A673 (cell line): Measurements from ENCODE around the gene B4GALT5. TPM values are rescaled to one million over a fixed set of nuclear protein-coding genes. Genes with fewer than 3 reads are reported as not detected.

Experiments used
- BruUV-seq: library from RNA; stranded (reverse); fragments of 400-500 nt; replicated peaks from 2 replicates; lab custom pipeline; 2021; lab: Mats Ljungman, UMichigan
- CTCF ChIA-PET: fragments of 300-600 bp; sonication (Branson Sonifier 250); formaldehyde crosslinking; loops from one replicate; lab custom pipeline; 2022; ENCODE audit warnings: antibody characterized with exemption; lab: Charles Lee
- POLR2A ChIA-PET: fragments of 300-600 bp; sonication (Branson Sonifier 250); formaldehyde crosslinking; loops from one replicate; lab custom pipeline; 2022; ENCODE audit warnings: antibody characterized with exemption; ENCODE audit not compliant: low non-redundant PET; lab: Charles Lee
- DNase-seq: peaks from one replicate; pipeline ENCODE4 v3.0.0-alpha.2; 2015; ENCODE audit warnings: low spot score
- H3K27ac ChIP-seq: fragments of 200-600 bp; sonication (generic); 2 replicates; pipeline ENCODE4 v1.5.1; 2016; ENCODE audit warnings: mixed run types, low read depth, mild to moderate bottlenecking, mixed read lengths, antibody characterized with exemption, low read length; ENCODE audit not compliant: poor library complexity, severe bottlenecking
- H3K27me3 ChIP-seq: fragments of 200-600 bp; sonication (generic); replicated peaks from 2 replicates; pipeline ENCODE4 v1.6.1; 2017; ENCODE audit warnings: mixed run types, low read depth, mild to moderate bottlenecking, mixed read lengths, antibody characterized with exemption, low read length; ENCODE audit not compliant: insufficient read depth, poor library complexity
- H3K36me3 ChIP-seq: fragments of 200-600 bp; sonication (generic); 2 replicates; pipeline ENCODE4 v1.6.1; 2016; ENCODE audit warnings: mixed run types, mild to moderate bottlenecking, mixed read lengths, antibody characterized with exemption, low read length; ENCODE audit not compliant: insufficient read depth, poor library complexity, severe bottlenecking
- H3K4me1 ChIP-seq: fragments of 200-600 bp; sonication (generic); 2 replicates; pipeline ENCODE4 v1.6.1; 2017; ENCODE audit warnings: mixed run types, mild to moderate bottlenecking, mixed read lengths, antibody characterized with exemption, low read length; ENCODE audit not compliant: insufficient read depth, poor library complexity, severe bottlenecking
- H3K4me3 ChIP-seq: fragments of 200-600 bp; sonication (generic); 2 replicates; pipeline ENCODE4 v1.5.1; 2016; ENCODE audit warnings: low read depth, mixed run types, mild to moderate bottlenecking, mixed read lengths, low read length; ENCODE audit not compliant: poor library complexity, severe bottlenecking
- H3K9me3 ChIP-seq: fragments of 200-600 bp; sonication (generic); 2 replicates; pipeline ENCODE4 v1.6.1; 2016; ENCODE audit warnings: mixed run types, low read depth, mild to moderate bottlenecking, mixed read lengths, antibody characterized with exemption, low read length; ENCODE audit not compliant: poor library complexity, severe bottlenecking
- CTCF ChIP-seq: fragments of 300-800, 200-600 bp; sonication (generic); conservative IDR thresholded peaks from 2 replicates; pipeline ENCODE4 v1.5.1; 2017; ENCODE audit warnings: low read depth, mild to moderate bottlenecking, antibody characterized with exemption, low read length, moderate library complexity, mixed read lengths
- EZH2 ChIP-seq: fragments of 200-600 bp; sonication (generic); IDR thresholded peaks from 2 replicates; pipeline ENCODE4 v1.6.1; 2017; ENCODE audit warnings: borderline replicate concordance, low read depth, mild to moderate bottlenecking, mixed read lengths, antibody characterized with exemption, low read length; ENCODE audit not compliant: poor library complexity, severe bottlenecking
- intact Hi-C: fragments of 100-400 bp; cut with micrococcal nuclease; formaldehyde crosslinking; loops from one replicate; pipeline ENCODE4 v1.10.0; 2022; ENCODE audit not compliant: unreplicated experiment
- total RNA-seq: library from RNA; stranded (reverse); gene quantifications from 2 replicates; pipeline ENCODE4 v1.2.3, GENCODE V29; 2021

Gene B4GALT5
- total RNA-seq, 1 experiment from 2014 or later, result 78.0 TPM

DNA sequence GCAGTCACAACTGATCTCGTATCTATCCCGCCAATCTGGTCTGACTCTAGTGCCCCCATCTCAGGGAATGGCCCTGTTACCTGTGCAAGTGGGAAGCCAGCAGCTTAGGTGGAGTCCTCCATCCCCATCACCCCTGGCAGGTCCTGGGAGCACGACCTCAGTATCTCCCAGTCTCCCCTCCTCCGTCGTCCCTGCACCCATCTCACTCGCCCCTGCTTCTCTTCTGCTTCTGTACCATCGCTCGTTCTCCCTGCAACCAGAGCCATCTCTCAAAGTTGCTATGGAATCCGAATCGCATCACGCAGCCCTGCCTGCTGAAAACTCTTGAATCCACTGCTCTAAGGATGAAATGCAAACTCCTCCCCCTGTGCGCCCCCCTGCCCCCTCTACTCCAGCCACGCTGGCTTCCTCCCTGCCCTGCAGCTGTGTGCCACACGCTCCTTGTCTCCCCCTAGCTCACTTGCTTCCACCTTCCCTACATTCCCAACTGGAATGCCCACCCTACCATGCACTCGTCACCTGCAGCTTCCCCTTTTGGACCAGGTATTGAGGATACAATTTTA, 81.7 kb downstream of the B4GALT5 start:
- POLR2A ChIA-PET, result no interaction called here
- intact Hi-C loops, result loop anchor here (10.0 kb wide), 1 partner anchor 83 kb away; the partner anchor contains the start of gene B4GALT5

DNA sequence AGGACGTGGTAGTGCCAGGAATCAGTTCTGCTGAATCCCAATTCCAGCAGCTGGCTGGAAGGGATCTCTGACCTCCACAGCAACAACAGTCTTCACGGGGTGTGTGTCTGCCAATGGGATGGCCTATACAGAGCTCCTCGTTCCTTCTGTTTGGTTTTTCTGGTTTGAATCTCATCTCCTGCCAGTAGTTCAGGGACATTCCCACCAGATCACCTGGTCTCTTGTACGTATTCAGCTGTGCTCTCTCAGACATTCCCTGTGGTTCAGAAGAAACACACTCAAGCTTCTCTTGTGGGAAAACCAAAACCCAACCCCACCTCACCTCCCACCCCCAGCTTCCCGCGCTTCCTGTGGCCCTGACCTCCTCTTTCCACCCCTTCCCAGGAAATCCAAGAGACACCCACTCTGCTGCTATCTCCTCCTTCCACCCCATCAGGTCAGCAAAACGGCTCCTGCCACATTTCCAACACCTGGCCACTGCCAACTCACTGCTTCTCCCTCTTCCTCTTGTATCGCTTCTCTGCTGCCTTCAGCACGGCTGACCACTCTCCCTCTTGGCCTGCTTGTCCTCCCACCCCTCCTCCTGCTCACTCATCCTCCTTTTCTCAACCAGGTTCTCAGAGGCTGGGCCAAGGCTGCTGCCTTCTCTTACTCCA, 82.5 kb downstream of the B4GALT5 start:
- H3K4me1 ChIP-seq, result no peaks in the 10 kb centered on the region
- no TSS peak for BruUV-seq
- no peaks in the 10 kb centered on the region for H3K27me3 ChIP-seq
- TF ChIP-seq EZH2 (no peak), CTCF (no peak)
- intact Hi-C loops, result loop anchor here (10.0 kb wide), 1 partner anchor 84 kb away; the partner anchor contains the start of gene B4GALT5
- H3K27ac ChIP-seq, result no peak overlapping the region
- no peaks in the 10 kb centered on the region for H3K9me3 ChIP-seq
- CTCF ChIA-PET, result no interaction called here
- H3K36me3 ChIP-seq, result peaks cover 25% of the 10 kb centered on the region
- POLR2A ChIA-PET, result no interaction called here
- H3K4me3 ChIP-seq, result no peak overlapping the region
- no peak for DNase-seq

More for the DNA sequence above, 81.7 kb downstream of the B4GALT5 start:
- no peaks in the 10 kb centered on the region for H3K9me3 ChIP-seq
- H3K27me3 ChIP-seq, result no peaks in the 10 kb centered on the region
- H3K4me3 ChIP-seq, result no peak overlapping the region
- peaks cover 33% of the 10 kb centered on the region for H3K36me3 ChIP-seq
- no peak overlapping the region for H3K27ac ChIP-seq
- no peaks in the 10 kb centered on the region for H3K4me1 ChIP-seq
- TF ChIP-seq EZH2, result no peak
- no peak for TF ChIP-seq CTCF
- CTCF ChIA-PET, result no interaction called here
- no peak for DNase-seq
- BruUV-seq, result no TSS peak

GRCh38 chr20:49630396-49630951, 83.2 kb downstream of the B4GALT5 start:
- H3K36me3 ChIP-seq, result peaks cover 18% of the 10 kb centered on the region
- no peak overlapping the region for H3K27ac ChIP-seq
- H3K4me3 ChIP-seq, result no peak overlapping the region
- DNase-seq, result no peak
- H3K4me1 ChIP-seq, result no peaks in the 10 kb centered on the region
- ChIA-PET CTCF (no interaction called here), POLR2A (no interaction called here)
- TF ChIP-seq CTCF, result no peak
- no TSS peak for BruUV-seq
- H3K9me3 ChIP-seq, result no peaks in the 10 kb centered on the region
- no peaks in the 10 kb centered on the region for H3K27me3 ChIP-seq
- intact Hi-C loops, result loop anchor here (10.0 kb wide), 1 partner anchor 84 kb away; the partner anchor contains the start of gene B4GALT5
